Progenitor cell of endocrine pancreas (in vitro differentiated cells): Measurements from ENCODE around the gene RXRG. TPM values are rescaled to one million over a fixed set of nuclear protein-coding genes. Genes with fewer than 3 reads are reported as not detected.

ENCODE experiments used
- DNase-seq: peaks from one replicate; pipeline ENCODE4 v3.0.0; 2021; ENCODE audit warnings: low spot score; ENCODE audit not compliant: unreplicated experiment
- H3K27ac Mint-ChIP-seq: 2 replicates; pipeline ENCODE4 v1.8.0; 2021; ENCODE audit warnings: mild to moderate bottlenecking, moderate library complexity, mixed read lengths
- H3K27me3 Mint-ChIP-seq: 2 replicates; pipeline ENCODE4 v1.8.0; 2021; ENCODE audit warnings: mixed read lengths
- H3K36me3 Mint-ChIP-seq: 2 replicates; pipeline ENCODE4 v1.8.0; 2022; ENCODE audit warnings: mixed read lengths; ENCODE audit not compliant: insufficient read depth
- H3K4me1 Mint-ChIP-seq: 2 replicates; pipeline ENCODE4 v1.8.0; 2021; ENCODE audit warnings: low read depth, mixed read lengths
- H3K4me3 Mint-ChIP-seq: 2 replicates; pipeline ENCODE4 v1.8.0; 2021; ENCODE audit warnings: low read depth, mild to moderate bottlenecking, moderate library complexity, mixed read lengths
- H3K9me3 Mint-ChIP-seq: 2 replicates; pipeline ENCODE4 v1.8.0; 2021; ENCODE audit warnings: low read depth, mixed read lengths
- total RNA-seq: library from RNA; stranded (reverse); gene quantifications from 2 replicates; pipeline ENCODE4 v1.2.1, GENCODE V29; 2021
- TF ChIP-seq, protein P1 (sequence below): fragments of 200-600 bp; sonication (generic); IDR thresholded peaks from one replicate; pipeline ENCODE4 v1.5.0; 2021; ENCODE audit warnings: antibody characterized with exemption, mild to moderate bottlenecking; ENCODE audit not compliant: unreplicated experiment

The RXRG gene
- total RNA-seq, 1 donor from 2014 or later, result 2.2 TPM

GRCh38 chr1:165442653-165443052 lies 2.3 kb downstream of the RXRG start:
- Mint-ChIP-seq H3K27me3 (peaks cover 44% of the 10 kb centered on the region), H3K9me3 (no peaks in the 10 kb centered on the region), H3K4me1 (peaks cover 2% of the 10 kb centered on the region), H3K27ac (no peak overlapping the region), H3K4me3 (no peak overlapping the region), H3K36me3 (no peaks in the 10 kb centered on the region)
- TF ChIP-seq, protein P1, sequence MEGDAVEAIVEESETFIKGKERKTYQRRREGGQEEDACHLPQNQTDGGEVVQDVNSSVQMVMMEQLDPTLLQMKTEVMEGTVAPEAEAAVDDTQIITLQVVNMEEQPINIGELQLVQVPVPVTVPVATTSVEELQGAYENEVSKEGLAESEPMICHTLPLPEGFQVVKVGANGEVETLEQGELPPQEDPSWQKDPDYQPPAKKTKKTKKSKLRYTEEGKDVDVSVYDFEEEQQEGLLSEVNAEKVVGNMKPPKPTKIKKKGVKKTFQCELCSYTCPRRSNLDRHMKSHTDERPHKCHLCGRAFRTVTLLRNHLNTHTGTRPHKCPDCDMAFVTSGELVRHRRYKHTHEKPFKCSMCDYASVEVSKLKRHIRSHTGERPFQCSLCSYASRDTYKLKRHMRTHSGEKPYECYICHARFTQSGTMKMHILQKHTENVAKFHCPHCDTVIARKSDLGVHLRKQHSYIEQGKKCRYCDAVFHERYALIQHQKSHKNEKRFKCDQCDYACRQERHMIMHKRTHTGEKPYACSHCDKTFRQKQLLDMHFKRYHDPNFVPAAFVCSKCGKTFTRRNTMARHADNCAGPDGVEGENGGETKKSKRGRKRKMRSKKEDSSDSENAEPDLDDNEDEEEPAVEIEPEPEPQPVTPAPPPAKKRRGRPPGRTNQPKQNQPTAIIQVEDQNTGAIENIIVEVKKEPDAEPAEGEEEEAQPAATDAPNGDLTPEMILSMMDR, result no peak
- DNase-seq, result no peak

DNA sequence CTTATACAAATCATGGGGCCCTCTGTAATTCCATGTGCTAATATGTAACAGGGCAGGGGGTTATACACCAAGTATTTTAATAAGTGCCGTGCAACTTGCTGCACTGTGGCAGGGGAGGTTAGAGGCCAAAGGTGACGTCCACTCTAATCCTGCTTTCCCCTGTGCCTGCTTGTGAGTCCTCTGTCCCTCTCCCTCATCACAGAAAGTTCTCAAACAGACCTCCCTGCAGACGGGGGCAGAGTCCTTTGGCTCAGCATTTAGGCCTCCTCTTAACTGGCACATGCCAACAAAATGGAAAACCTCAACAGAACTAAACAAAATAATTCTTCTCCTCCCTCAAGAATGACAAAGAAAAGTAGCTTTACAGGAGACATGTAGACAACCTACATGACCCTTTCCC lies 2.9 kb downstream of the RXRG start:
- no peak overlapping the region for H3K4me3 Mint-ChIP-seq
- peaks cover 43% of the 10 kb centered on the region for H3K27me3 Mint-ChIP-seq
- TF ChIP-seq, protein P1, result no peak
- no peak overlapping the region for H3K27ac Mint-ChIP-seq
- no peak for DNase-seq
- peaks cover 2% of the 10 kb centered on the region for H3K4me1 Mint-ChIP-seq
- no peaks in the 10 kb centered on the region for H3K36me3 Mint-ChIP-seq
- no peaks in the 10 kb centered on the region for H3K9me3 Mint-ChIP-seq

DNA sequence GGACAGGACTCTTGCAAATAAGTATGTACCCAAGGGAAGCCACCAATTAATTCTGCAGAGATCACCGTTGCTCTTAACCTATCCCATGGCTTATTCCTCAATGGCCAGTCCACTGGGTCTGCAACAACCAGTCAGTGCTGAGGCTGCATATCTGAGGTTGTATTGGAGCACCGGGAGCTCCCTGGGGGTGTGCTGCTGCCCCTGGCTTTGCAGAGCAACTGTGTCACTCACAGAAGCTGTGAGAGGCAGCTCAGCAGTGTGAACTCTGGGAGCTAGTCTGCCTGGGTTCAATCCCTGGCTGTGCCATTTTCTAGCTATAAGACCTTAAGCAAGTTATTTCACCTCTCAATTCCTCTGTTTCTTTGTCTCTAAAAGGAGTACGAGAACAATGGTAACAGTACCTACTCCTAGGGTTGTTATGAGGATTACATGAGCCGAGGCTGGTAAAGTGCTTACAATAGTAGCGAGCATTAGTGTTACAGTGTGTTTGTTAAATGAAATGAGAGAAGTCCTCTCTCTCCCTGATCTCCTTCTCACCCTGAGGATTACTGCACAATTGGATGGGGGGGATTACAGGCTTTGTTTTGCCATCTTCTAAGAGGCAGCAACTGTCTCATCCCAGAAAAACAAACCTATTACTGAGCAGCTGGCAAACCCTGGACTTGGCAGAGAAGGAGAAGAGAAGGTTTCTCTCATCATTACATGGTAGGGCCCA lies 3.6 kb downstream of the RXRG start:
- Mint-ChIP-seq H3K4me3 (no peak overlapping the region), H3K9me3 (no peaks in the 10 kb centered on the region), H3K4me1 (peaks cover 2% of the 10 kb centered on the region), H3K36me3 (no peaks in the 10 kb centered on the region), H3K27ac (no peak overlapping the region), H3K27me3 (peaks cover 42% of the 10 kb centered on the region)
- DNase-seq, result no peak
- TF ChIP-seq, protein P1, result no peak

DNA sequence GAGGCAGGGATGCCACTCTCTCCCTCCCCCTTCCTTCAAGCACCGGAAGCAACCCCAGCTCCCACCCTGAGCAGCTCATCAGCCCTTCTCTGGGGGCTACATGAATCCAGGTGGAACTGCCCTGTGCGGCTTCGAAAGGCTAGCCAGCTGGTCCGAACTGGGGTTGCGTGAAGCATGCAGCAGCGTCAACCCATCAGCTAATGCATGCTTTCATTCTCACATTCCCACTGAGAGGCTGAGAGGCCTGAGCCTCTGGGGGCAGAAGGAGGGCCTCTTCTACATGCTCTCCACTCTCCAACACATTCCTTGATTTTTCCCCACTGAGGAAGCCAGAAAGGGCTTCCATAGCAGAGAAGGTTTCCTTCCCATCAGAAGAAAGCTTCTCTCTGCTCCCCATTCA lies 5.6 kb downstream of the RXRG start:
- Mint-ChIP-seq H3K36me3 (no peaks in the 10 kb centered on the region), H3K4me3 (no peak overlapping the region), H3K4me1 (peaks cover 2% of the 10 kb centered on the region), H3K9me3 (no peaks in the 10 kb centered on the region), H3K27ac (no peak overlapping the region), H3K27me3 (peaks cover 44% of the 10 kb centered on the region)
- no peak for DNase-seq
- TF ChIP-seq, protein P1, result no peak

DNA sequence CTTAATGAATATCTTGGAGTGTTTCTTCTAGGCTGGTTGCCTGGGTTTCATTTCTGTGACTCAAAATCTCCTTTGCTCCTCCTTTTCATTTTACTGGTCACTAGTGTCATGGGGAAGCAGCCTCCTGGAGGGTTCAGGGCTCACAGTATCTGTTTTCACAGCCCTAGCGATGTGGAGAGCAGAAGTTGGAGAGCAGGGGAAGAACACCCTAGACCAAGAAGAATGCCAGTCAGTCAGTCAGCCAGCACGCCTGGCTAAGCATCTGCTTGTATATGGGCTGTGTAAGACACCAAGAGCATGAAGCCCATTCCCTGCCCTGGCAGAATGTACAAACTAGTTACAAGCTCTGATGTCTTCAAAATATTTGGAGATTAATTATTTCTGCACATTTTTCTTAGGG lies 7.9 kb downstream of the RXRG start:
- no peak overlapping the region for H3K27ac Mint-ChIP-seq
- no peaks in the 10 kb centered on the region for H3K9me3 Mint-ChIP-seq
- TF ChIP-seq, protein P1, result no peak
- H3K27me3 Mint-ChIP-seq, result peaks cover 27% of the 10 kb centered on the region
- no peak overlapping the region for H3K4me3 Mint-ChIP-seq
- H3K4me1 Mint-ChIP-seq, result no peaks in the 10 kb centered on the region
- no peak for DNase-seq
- no peaks in the 10 kb centered on the region for H3K36me3 Mint-ChIP-seq
